Stimulated activated CD8-positive, alpha-beta memory T cell treated with anti-CD3 and anti-CD28 coated beads, Interleukin-15, amount 100 ng/mL, for 24 hours (primary cell): ENCODE results near the gene TBL3.

Source experiments
- DNase-seq: peaks from one replicate; pipeline ENCODE4 v3.0.0-alpha.2; 2020; ENCODE audit warnings: low read depth

Gene TBL3

DNA sequence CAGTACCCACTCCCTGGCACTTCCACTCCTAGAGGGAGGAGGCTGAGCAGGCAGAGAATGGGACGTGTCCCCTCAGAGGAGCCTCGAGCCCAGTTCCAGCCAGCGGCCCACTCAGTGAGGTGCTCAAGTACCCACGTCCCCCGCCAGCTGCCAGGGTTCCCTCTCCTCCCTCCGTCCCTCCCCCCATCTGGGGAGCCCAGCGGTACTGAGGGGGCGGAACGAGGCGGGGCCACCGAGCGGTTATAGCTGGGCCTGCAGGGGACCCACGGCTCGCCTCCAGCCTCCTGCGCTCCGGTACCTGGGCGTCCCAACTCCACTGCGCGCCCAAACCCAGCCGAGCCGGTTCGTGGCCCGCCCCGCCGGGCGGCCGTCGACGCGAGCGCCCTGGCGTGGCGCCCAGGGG, 47.7 kb downstream of the TBL3 start, which contains the start of gene NPW:
NPW (plus strand) TSS at position 268 of the 403 bp plus-strand sequence.
- DNase-seq = no peak

DNA sequence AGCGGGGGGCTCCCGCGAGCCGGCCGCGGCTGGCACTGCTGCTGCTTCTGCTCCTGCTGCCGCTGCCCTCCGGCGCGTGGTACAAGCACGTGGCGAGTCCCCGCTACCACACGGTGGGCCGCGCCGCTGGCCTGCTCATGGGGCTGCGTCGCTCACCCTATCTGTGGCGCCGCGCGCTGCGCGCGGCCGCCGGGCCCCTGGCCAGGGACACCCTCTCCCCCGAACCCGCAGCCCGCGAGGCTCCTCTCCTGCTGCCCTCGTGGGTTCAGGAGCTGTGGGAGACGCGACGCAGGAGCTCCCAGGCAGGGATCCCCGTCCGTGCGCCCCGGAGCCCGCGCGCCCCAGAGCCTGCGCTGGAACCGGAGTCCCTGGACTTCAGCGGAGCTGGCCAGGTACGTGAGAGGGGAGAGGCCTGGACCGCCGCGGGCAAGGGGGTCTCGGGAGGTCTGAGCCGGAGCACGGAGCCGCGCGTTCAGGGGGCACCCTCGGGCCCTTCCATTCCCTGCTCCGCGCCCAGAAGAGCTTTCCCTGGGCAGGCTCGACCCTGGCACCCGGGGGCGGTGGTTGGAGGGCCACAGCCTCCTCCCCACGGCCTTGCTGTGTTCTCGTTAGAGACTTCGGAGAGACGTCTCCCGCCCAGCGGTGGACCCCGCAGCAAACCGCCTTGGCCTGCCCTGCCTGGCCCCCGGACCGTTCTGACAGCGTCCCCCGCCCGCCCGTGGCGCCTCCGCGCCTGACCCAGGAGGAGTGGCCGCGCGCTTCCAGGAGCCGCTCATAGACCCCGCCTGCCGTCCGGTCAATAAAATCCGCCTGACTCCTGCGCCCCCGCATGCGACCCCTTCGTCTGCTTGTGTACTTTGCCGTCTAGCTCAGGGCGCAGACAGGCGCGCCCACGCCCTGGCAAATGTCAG, 48.3 kb downstream of the TBL3 start:
- no peak for DNase-seq

DNA sequence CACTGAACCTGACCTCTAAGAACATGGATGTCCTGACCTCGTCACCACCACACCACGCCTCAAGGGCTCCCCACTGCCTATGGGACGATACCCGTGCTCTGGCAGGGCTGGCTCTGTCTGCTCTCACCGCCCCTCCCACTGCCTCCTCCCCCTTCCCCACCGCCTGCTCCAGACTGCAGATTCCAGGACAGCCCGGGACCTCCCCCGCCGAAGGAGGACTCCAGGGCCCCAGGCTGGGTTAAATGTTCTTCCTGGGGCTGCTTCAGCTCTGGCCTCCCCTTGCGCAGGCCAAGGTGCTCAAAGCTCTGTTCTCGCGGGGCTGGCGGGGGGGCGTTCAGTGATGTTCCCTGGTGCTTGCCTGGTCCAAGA, 50.9 kb downstream of the TBL3 start:
- DNase-seq = no peak

DNA sequence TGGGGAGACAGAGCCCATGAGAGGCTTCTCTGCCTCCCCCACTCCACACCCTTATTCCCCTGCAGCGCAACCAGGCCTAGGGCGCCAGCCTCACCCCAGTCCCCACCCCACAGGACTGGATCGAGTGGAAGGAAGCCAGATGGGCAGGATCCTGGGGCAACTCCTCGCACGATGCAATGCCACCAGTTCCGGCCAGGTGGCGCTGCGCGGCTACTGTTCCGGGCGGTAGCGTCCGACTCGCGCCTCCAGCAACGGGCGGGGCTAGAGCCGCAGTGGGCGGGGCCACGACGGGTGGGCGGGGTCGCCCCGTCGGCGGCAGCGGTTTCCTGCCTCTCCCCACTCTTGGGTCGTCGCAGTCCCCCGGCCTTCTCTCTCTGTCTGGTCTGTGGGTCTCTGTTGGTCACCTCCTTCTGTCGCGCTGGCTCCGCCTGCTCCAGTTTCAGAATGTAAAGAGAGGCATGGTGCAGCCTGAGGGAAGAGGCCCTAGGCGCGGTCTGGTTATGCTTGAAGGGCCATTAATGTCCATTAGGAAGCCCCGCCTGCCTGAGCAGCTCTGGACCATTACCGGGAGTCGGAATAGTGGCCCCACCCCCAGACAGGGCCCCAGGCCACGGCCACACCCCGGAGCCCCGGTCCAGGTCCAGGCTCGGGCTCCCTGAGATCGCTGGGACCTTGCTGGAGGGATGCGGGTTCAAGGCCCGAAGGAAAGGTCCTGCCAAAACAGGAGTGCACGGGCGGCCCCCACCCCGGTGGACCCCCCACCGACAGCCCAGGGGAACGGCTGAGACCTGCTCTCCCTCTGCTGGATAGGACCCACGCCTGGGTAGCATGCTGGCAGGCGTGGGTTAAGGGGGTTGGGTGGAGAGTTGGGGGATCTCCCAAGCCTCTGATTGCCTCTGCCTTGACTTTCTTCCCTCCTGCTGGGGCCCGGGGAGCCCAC, 51.5 kb downstream of the TBL3 start:
- DNase-seq = peak; percentile 99

- no peak for DNase-seq
These were observed 52.2 kb downstream of the TBL3 start for GRCh38 chr16:2024032-2024420.

GRCh38 chr16:2025251-2025650, 53.4 kb downstream of the TBL3 start:
- DNase-seq = no peak

- DNase-seq = no peak
These were observed 54.1 kb downstream of the TBL3 start for GRCh38 chr16:2025878-2026460.

DNA sequence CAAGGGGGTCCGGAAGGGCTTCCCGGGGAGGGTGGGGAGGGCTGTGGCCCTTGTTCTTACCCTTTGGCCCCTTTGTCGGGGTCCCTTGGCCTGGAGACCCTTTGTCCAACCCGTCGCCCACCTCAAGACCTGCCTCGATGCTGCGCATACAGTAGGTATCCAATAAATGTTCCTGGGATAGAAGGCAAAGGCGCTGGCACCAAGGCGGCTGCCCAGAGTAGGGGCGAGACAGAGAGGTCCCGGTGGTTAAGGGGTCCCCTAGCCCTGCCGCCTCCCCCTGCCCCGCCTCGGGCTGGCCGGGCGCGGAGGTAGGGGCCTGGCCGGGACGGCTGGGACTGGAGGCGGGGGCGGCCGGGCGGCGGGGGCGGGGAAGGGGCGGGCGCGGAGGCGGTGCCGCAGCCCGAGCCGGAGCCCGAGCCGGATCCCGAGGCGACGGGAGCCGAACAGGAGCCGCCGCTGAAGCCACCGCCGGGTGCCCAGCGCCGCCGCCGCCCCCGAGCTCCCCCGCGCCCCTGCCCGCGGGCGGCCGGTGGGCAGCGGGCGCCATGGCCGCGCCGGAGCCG, 54.7 kb downstream of the TBL3 start, which contains the start of gene NHERF2:
NHERF2 (plus strand) TSS at position 442 of the 563 bp plus-strand sequence; CDS start at position 546, 104 bp downstream.
- DNase-seq = no peak

- no peak for DNase-seq
These were observed 55.5 kb downstream of the TBL3 start for GRCh38 chr16:2027024-2028010.

GRCh38 chr16:2028146-2028545, 56.3 kb downstream of the TBL3 start:
- DNase-seq = no peak

DNA sequence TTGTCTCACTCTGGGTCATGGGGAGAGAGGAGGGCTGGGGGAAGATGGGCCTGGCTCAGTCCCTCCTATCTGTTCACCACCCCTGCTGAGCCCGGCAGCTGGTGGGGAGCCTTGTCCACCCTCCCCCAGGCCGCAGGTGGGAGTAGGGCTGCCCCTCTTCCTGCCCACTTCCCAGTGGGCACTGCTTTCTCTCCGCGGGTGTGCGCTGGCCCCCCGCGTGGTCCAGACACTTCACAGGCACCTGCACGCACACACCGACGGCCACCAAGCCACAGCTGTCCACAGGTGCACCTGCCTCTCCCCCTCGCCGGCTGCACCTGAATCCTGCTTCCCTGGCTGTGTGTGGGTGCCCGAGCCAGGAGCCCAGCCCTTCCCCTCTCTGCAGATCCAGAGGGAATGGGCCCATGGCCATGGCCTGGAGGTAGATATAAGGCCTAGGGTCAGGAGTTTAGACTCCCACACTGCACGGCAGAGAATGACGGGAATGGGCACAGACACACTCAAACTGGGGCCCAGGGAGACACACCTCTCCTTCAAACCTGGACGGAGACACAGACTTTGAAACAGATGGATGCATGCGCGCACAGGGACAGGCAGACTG, 56.9 kb downstream of the TBL3 start:
- no peak for DNase-seq

GRCh38 chr16:2029350-2029749, 57.5 kb downstream of the TBL3 start:
- no peak for DNase-seq

DNA sequence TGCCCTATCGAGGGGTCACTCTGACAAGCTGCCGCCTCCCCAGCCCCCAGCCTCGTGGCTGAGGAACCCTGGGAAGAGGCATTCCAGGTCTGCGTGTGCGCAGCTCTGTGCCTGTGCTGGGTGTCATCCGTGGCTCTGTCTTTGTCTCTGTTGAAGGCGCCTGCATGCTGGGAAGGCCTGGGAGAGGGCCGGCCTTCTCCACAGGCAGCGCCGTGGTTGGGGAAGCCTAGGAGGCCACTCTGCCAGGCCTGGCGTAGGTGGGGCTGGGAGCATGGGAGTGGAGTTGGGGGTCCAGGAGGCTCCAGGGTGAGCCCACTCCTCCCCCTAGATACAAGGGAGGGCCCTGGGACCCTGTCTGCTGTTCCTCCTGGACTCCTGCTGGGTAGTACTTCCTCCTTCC, 58.2 kb downstream of the TBL3 start:
- DNase-seq = no peak

GRCh38 chr16:2031081-2031577, 59.3 kb downstream of the TBL3 start:
- DNase-seq = no peak
